Muscle layer of colon (tissue), 2 donors: Measurements from ENCODE around the gene GJB2.
A peak's percentile ranks its signal among the peaks of the same experiment; 100 is the strongest.

Source experiments
- H3K27ac ChIP-seq: one replicate; pipeline ENCODE4 v1.7.0; 2013; ENCODE audit warnings: low read depth, mild to moderate bottlenecking, low read length, moderate library complexity
- H3K27me3 ChIP-seq, 2 donors: one replicate each; pipeline ENCODE4 v1.7.0; 2013; ENCODE audit warnings: low read length in 2 of 2, mild to moderate bottlenecking in 2 of 2; ENCODE audit not compliant: insufficient read depth in 2 of 2, control insufficient read depth in 1 of 2
- H3K36me3 ChIP-seq: one replicate; pipeline ENCODE4 v1.7.0; 2013; ENCODE audit warnings: mild to moderate bottlenecking, low read length; ENCODE audit not compliant: insufficient read depth
- H3K4me1 ChIP-seq: one replicate; pipeline ENCODE4 v1.7.0; 2013; ENCODE audit warnings: mild to moderate bottlenecking, low read length; ENCODE audit not compliant: insufficient read depth
- H3K4me3 ChIP-seq, 2 donors: one replicate each; pipeline ENCODE4 v1.7.0; 2013; ENCODE audit warnings: low read length in 2 of 2, low read depth in 1 of 2, mild to moderate bottlenecking in 1 of 2, moderate library complexity in 1 of 2
- H3K9ac ChIP-seq: one replicate; pipeline ENCODE4 v1.7.0; 2013; ENCODE audit warnings: low read length
- H3K9me3 ChIP-seq: one replicate; pipeline ENCODE4 v1.7.0; 2013; ENCODE audit warnings: mild to moderate bottlenecking, low read length
- donor health status: abdominal sarcoma.
- donor health status: Adenocarcinoma of cecum.

GJB2 gene

DNA sequence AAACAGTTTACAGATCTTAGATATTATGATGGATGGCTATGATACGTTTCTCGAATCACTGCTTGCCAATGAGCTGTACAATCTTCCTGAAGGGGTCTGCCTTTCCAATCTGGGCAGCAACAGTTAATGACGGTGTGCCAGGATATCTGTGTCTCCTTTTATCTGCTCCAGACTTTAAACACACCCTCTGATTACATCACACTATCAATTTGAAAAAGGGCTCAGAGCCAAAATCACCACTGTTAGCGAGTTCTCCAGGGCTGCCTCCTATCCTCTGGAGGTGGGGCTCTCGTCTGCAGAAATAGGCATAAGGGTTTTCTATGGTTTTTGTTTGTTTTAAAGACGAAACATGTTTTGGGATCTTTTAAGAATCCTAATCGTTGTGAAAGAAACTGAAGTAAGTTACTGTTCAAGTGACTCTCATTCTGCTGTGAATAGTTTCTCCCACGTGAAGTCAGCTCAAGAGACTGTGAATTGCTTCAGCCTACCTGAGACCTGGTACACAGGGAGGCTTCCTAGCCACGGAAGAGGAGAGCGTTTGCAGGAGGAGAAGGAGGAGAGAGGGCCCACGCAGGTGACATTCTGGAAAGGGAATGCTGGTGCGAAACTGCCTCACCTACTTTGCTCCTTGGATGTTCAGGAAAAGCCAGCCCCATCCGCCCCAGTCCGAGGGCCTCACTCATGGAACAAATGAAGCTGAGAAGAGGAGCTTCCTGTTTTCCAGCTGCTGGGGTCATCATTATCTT, 16.7 kb downstream of the GJB2 start:
- Histone ChIP-seq H3K27ac (no peak overlapping the region), H3K27me3 (peaks cover 4 to 17% of the 10 kb centered on the region in 2 donors)

GRCh38 chr13:20175406-20175794, 17.3 kb downstream of the GJB2 start:
- H3K4me3 ChIP-seq, result no peak overlapping the region
- no peaks in the 10 kb centered on the region for H3K4me1 ChIP-seq
- H3K9me3 ChIP-seq, result no peaks in the 10 kb centered on the region
- H3K27ac ChIP-seq, result no peak overlapping the region
- H3K9ac ChIP-seq, result no peak overlapping the region
- no peaks in the 10 kb centered on the region for H3K36me3 ChIP-seq
- peaks cover 4 to 17% of the 10 kb centered on the region in 2 donors for H3K27me3 ChIP-seq

More for the DNA sequence above, 16.7 kb downstream of the GJB2 start:
- Histone ChIP-seq H3K4me1 (no peaks in the 10 kb centered on the region), H3K36me3 (no peaks in the 10 kb centered on the region), H3K4me3 (no peak overlapping the region), H3K9me3 (no peaks in the 10 kb centered on the region), H3K9ac (no peak overlapping the region)

- Histone ChIP-seq H3K4me3 (no peak overlapping the region), H3K27ac (no peak overlapping the region)
Measured at GRCh38 chr13:20174656-20175405, 17.9 kb downstream of the GJB2 start.

DNA sequence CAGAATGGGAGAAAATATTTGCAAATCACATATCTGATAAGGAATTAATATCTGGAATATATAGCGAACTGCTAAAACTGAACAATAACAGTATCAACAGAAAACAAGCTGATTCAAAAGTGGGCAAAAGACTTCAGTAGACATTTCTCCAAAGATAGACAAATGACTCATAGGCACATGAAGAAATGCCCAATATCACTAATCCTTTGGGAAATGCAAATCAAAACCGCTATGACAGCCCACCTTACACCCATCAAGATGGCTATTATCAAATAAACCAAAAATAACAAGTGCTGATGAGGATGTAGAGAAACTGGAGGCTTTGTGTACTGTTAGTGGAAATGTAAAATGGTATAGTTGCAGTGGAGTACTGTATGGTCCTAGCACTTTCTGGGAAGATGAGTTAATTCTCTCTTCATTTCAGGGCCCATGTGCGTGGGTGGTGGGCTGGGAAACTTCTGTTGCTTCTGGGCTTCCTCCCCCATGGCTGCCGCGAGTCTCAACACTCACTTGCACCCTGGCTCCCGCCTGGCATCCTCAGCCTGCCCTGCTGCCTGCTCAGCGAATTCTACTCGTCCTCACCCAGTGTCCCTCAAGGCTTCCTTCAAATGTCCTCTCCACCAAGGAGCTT, 19.5 kb downstream of the GJB2 start:
- Histone ChIP-seq H3K4me1 (no peaks in the 10 kb centered on the region), H3K9me3 (no peaks in the 10 kb centered on the region), H3K27ac (no peak overlapping the region), H3K36me3 (no peaks in the 10 kb centered on the region), H3K4me3 (no peak overlapping the region), H3K9ac (no peak overlapping the region), H3K27me3 (peaks cover 0 to 15% of the 10 kb centered on the region in 2 donors)

More at GRCh38 chr13:20174656-20175405, 17.9 kb downstream of the GJB2 start:
- Histone ChIP-seq H3K9ac (no peak overlapping the region), H3K27me3 (peaks cover 0 to 17% of the 10 kb centered on the region in 2 donors), H3K9me3 (no peaks in the 10 kb centered on the region), H3K36me3 (no peaks in the 10 kb centered on the region), H3K4me1 (no peaks in the 10 kb centered on the region)

DNA sequence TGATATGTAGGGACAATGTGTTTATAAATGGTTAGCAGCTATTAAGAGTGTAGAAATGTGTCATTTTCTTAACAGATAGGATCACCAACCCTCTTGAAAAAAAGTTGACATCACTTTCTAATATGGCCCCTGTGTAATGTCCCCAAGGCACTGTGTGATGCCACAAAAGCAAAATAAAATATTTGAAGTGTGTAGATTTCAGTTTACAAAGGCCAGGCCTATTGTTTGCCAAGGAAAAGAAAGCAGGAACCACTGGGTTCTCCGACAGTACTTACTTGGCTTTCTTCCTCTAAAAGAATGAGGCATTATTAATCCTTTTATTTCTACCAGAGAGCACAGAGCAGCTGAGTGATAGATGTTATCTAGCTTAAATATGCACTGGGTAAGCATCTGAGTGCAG, 21.4 kb downstream of the GJB2 start:
- no peak overlapping the region for H3K4me3 ChIP-seq
- no peak overlapping the region for H3K9ac ChIP-seq
- H3K27me3 ChIP-seq, result no peaks in the 10 kb centered on the region
- no peaks in the 10 kb centered on the region for H3K36me3 ChIP-seq
- H3K27ac ChIP-seq, result no peak overlapping the region
- H3K9me3 ChIP-seq, result no peaks in the 10 kb centered on the region
- no peaks in the 10 kb centered on the region for H3K4me1 ChIP-seq

GRCh38 chr13:20170921-20171320, 21.8 kb downstream of the GJB2 start:
- Histone ChIP-seq H3K27ac (no peak overlapping the region), H3K4me3 (no peak overlapping the region), H3K9me3 (no peaks in the 10 kb centered on the region), H3K9ac (no peak overlapping the region), H3K4me1 (no peaks in the 10 kb centered on the region), H3K36me3 (no peaks in the 10 kb centered on the region), H3K27me3 (no peaks in the 10 kb centered on the region)

DNA sequence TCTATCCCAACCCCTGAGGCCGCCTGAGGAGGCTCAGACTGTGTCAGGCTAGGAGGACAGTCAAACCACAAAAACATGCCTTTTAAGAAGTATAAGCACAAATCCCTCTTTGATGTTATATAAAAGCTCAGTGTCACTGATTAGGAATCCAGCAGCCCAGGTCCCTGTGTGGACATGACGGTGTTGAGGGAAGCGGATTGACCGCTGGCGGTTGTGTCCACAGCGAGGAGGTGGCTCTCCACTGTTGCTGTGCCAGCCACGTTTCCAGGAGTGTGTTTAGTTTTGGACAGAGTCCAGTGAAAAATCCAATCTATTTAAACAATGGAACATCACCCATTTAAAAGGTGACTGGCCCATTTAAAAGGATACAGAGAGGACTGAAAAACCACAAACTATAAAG, 24.3 kb downstream of the GJB2 start:
- H3K9ac ChIP-seq, result no peak overlapping the region
- H3K27me3 ChIP-seq, result no peaks in the 10 kb centered on the region
- no peaks in the 10 kb centered on the region for H3K9me3 ChIP-seq
- no peaks in the 10 kb centered on the region for H3K4me1 ChIP-seq
- no peak overlapping the region for H3K27ac ChIP-seq
- no peaks in the 10 kb centered on the region for H3K36me3 ChIP-seq
- H3K4me3 ChIP-seq, result no peak overlapping the region

GRCh38 chr13:20165417-20166257, 27.1 kb downstream of the GJB2 start:
- no peak overlapping the region for H3K4me3 ChIP-seq
- no peaks in the 10 kb centered on the region for H3K4me1 ChIP-seq
- H3K9ac ChIP-seq, result no peak overlapping the region
- H3K9me3 ChIP-seq, result no peaks in the 10 kb centered on the region
- H3K27me3 ChIP-seq, result peaks cover 8 to 21% of the 10 kb centered on the region in 2 donors
- H3K27ac ChIP-seq, result no peak overlapping the region
- H3K36me3 ChIP-seq, result no peaks in the 10 kb centered on the region

DNA sequence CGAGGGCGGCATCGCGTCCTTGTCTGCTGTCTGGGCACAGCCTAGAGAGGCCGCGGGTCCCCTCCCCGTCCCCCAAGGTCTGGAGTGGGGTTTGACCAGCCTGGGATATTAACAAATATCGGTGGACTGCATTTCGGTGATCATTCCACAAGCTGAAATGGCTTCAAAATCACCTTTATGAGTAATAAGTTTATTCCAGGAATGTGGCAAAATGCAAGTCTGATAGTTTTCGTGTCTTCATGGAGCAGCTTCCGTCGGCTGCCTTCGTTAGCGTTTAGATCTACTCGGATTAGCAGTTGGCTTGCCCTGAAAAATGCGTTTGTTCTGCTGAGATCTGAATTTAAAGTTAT, 30.8 kb downstream of the GJB2 start:
- Histone ChIP-seq H3K9ac (no peak overlapping the region), H3K9me3 (no peaks in the 10 kb centered on the region), H3K27ac (no peak overlapping the region), H3K4me3 (no peak overlapping the region), H3K36me3 (no peaks in the 10 kb centered on the region), H3K27me3 (peaks cover 44 to 56% of the 10 kb centered on the region in 2 donors), H3K4me1 (no peaks in the 10 kb centered on the region)

- Histone ChIP-seq H3K4me3 (peak overlapping the region in 1 of 2 donors; percentile 38), H3K27ac (no peak overlapping the region), H3K27me3 (peaks cover 49 to 61% of the 10 kb centered on the region in 2 donors), H3K9me3 (no peaks in the 10 kb centered on the region), H3K9ac (no peak overlapping the region), H3K4me1 (no peaks in the 10 kb centered on the region), H3K36me3 (no peaks in the 10 kb centered on the region)
Measured at GRCh38 chr13:20161275-20161950, 31.3 kb downstream of the GJB2 start.
